Testis (tissue), 2 donors: ENCODE data around the gene CDON.

ENCODE experiments used
- CTCF ChIP-seq, 3 experiments: fragments of 450-650 bp in 2 of 3; fragments of 200-600 bp in 1 of 3; sonication (generic) in 1 of 3; IDR thresholded peaks; one replicate each; pipeline ENCODE4 v1.5.1; 2016 to 2019; ENCODE audit warnings: antibody characterized with exemption in 3 of 3, mild to moderate bottlenecking in 2 of 3, moderate library complexity in 1 of 3
- POLR2A ChIP-seq: fragments of 450-650 bp; IDR thresholded peaks from one replicate; pipeline ENCODE4 v1.6.1; 2017; ENCODE audit warnings: antibody characterized with exemption, mild to moderate bottlenecking, moderate library complexity

DNA sequence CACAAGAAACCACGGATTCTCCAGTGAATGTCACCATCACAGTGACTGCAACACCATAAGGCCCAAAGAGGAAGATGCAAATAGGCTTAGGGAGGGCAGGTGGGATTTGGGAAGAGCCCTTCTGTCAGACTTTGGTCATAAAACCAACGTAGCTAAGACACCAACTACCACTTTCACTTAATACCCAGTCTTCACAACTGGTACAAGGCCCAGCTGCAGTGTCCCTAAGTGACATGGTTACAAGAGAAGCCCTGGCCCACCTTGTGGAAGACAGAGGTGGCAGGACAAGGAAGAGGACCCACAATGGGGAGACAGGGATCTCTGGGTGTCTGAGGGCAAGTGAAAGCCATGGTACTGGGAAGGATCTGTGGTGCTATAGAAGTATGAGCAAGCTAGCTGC lies 106.8 kb downstream of the CDON start:
- TF ChIP-seq CTCF (IDR thresholded peaks at IDR 0.05): no peak
- TF ChIP-seq POLR2A: no peak
